Measurements from ENCODE around the gene CRYBB1. TPM values are rescaled to one million over a fixed set of nuclear protein-coding genes. Genes with fewer than 3 reads are reported as not detected.

Gene CRYBB1
- total and polyA plus RNA-seq, 2 donors (not counting 1 experiment from before 2014, with no cell fraction given): 0.18 TPM; not detected in 1

DNA sequence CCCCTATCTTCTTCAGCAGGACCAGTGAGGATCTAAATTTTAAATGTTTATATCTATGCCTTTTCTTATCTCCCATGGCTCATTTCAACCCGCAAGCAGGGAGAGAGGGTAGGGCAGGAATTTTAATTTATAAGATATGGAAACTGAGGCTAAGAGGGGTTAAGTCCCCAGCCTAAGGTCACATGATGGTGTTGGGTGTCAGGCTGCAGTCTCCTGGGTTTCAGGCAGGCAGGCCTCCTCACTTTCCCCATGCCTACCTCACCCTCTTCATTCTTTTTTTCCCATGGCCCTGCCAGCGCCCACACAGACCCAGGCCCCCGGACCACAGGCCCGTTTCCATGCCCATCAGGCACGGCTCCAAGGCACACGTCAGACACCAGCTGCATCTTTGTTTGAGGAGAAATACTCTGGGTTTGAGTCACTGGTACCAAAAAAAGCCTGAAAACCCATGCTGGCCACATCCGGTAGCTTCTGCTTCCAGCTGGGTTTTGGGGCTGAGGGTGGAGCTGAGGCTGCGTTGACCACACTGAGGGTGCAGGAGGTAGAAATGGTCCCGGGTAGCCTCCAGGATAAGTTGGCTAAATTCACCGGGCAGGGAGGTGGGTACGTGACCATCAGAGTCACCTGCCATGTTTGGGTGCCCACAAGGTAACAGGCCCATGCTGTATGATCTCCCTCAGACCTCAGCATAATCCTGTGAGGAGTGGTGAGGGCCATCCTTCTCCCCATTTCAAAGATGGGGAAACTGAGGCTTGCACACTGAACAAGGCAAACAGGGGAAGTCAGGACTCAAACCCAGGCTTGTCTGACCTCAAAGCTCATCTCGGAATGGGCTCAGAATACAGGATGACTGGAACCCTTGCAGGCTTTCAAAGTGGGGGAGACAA, 7.5 kb downstream of the CRYBB1 start:
- no peak overlapping the region for H3K4me3 Mint-ChIP-seq
- intact Hi-C loops (cut with micrococcal nuclease): no loop called here
- Histone ChIP-seq H3K4me1 (ENCODE audit: control insufficient read depth in 2 of 2, insufficient read depth in 2 of 2, low read length in 2 of 2) (peaks cover 13 to 24% of the 10 kb centered on the region in 2 donors), H4K20me1 (ENCODE audit: control insufficient read depth, insufficient read depth, low read length, poor library complexity, severe bottlenecking) (no peaks in the 10 kb centered on the region), H3K79me2 (ENCODE audit: control insufficient read depth, insufficient read depth, low read length) (no peaks in the 10 kb centered on the region), H3K4me2 (replicated peaks; ENCODE audit: low read depth, low read length, poor library complexity, severe bottlenecking) (peak overlapping the region; percentile 10), H3K36me3 (replicated peaks in 1 of 2; ENCODE audit: control extremely low read depth in 1 of 2, control insufficient read depth in 1 of 2, extremely low read depth in 1 of 2, insufficient read depth in 2 of 2, low read length in 1 of 2) (no peaks in the 10 kb centered on the region), H3K27ac (ENCODE audit: low read length in 2 of 2) (no peak overlapping the region), H3K9me3 (ENCODE audit: control extremely low read depth in 1 of 3, control insufficient read depth in 2 of 3, insufficient read depth in 1 of 3, low read length in 2 of 3) (no peaks in the 10 kb centered on the region), H2AFZ (ENCODE audit: insufficient read depth, low read depth, low read length, poor library complexity, severe bottlenecking) (peak overlapping the region; percentile 36), H3K9ac (ENCODE audit: low read length) (no peak overlapping the region), H3K4me3 (ENCODE audit: control extremely low read depth in 1 of 5, extremely low read depth in 1 of 5, insufficient read depth in 1 of 5, low read depth in 2 of 5, low read length in 4 of 5) (no peak overlapping the region), H3K27me3 (replicated peaks in 1 of 4; ENCODE audit: control extremely low read depth in 1 of 4, control insufficient read depth in 3 of 4, insufficient read depth in 4 of 4, low read length in 3 of 4) (peaks cover 0 to 3% (median 0%) of the 10 kb centered on the region in 4 experiments)
- DNase-seq (no peak), ATAC-seq (ENCODE audit: low read depth) (no peak)
- peaks cover 26% of the 10 kb centered on the region for H3K4me1 Mint-ChIP-seq
- WGBS (ENCODE audit: insufficient coverage): 68% methylated on average over 11 of the region's 12 CpGs
- ChIA-PET POLR2A (no interaction called here), CTCF (no interaction called here)
- H3K9me3 Mint-ChIP-seq (ENCODE audit: insufficient read depth): no peaks in the 10 kb centered on the region
- no peak for TF ChIP-seq EZH2 (IDR thresholded peaks at IDR 0.05; ENCODE audit: borderline replicate concordance, insufficient read depth, low read depth, low read length, poor library complexity, severe bottlenecking)
- no peak for TF ChIP-seq CTCF (IDR thresholded peaks at IDR 0.05)
- H3K27me3 Mint-ChIP-seq: peaks cover 6% of the 10 kb centered on the region
- peak overlapping the region; percentile 41 for H3K27ac Mint-ChIP-seq

- H3K4me3 ChIP-seq (ENCODE audit: control extremely low read depth in 1 of 5, extremely low read depth in 1 of 5, insufficient read depth in 1 of 5, low read depth in 2 of 5, low read length in 4 of 5): no peak overlapping the region
- POLR2A ChIA-PET: no interaction called here
- no peak for ATAC-seq (ENCODE audit: low read depth)
- Mint-ChIP-seq H3K27me3 (peaks cover 6% of the 10 kb centered on the region), H3K27ac (no peak overlapping the region), H3K4me1 (peaks cover 20% of the 10 kb centered on the region), H3K4me3 (no peak overlapping the region), H3K9me3 (ENCODE audit: insufficient read depth) (no peaks in the 10 kb centered on the region)
- DNase-seq: no peak
- no peak overlapping the region for H3K27ac ChIP-seq (ENCODE audit: low read length in 2 of 2)
- H3K4me1 ChIP-seq (ENCODE audit: control insufficient read depth in 2 of 2, insufficient read depth in 2 of 2, low read length in 2 of 2): peaks cover 7 to 14% of the 10 kb centered on the region in 2 donors
- H3K9me3 ChIP-seq (ENCODE audit: control extremely low read depth in 1 of 3, control insufficient read depth in 2 of 3, insufficient read depth in 1 of 3, low read length in 2 of 3): no peaks in the 10 kb centered on the region
- intact Hi-C loops (cut with micrococcal nuclease): no loop called here
- H4K20me1 ChIP-seq (ENCODE audit: control insufficient read depth, insufficient read depth, low read length, poor library complexity, severe bottlenecking): no peaks in the 10 kb centered on the region
- TF ChIP-seq CTCF (IDR thresholded peaks at IDR 0.05): no peak
- TF ChIP-seq EZH2 (IDR thresholded peaks at IDR 0.05; ENCODE audit: borderline replicate concordance, insufficient read depth, low read depth, low read length, poor library complexity, severe bottlenecking): no peak
- H3K9ac ChIP-seq (ENCODE audit: low read length): no peak overlapping the region
- H3K27me3 ChIP-seq (replicated peaks in 1 of 4; ENCODE audit: control extremely low read depth in 1 of 4, control insufficient read depth in 3 of 4, insufficient read depth in 4 of 4, low read length in 3 of 4): peaks cover 0 to 3% (median 0%) of the 10 kb centered on the region in 4 experiments
- no peak overlapping the region for H2AFZ ChIP-seq (ENCODE audit: insufficient read depth, low read depth, low read length, poor library complexity, severe bottlenecking)
- no peaks in the 10 kb centered on the region for H3K36me3 ChIP-seq (replicated peaks in 1 of 2; ENCODE audit: control extremely low read depth in 1 of 2, control insufficient read depth in 1 of 2, extremely low read depth in 1 of 2, insufficient read depth in 2 of 2, low read length in 1 of 2)
- 93% methylated on average over 2 of the region's 2 CpGs for whole genome bisulfite sequencing (ENCODE audit: insufficient coverage)
- H3K4me2 ChIP-seq (replicated peaks; ENCODE audit: low read depth, low read length, poor library complexity, severe bottlenecking): no peak overlapping the region
- CTCF ChIA-PET: no interaction called here
- no peaks in the 10 kb centered on the region for H3K79me2 ChIP-seq (ENCODE audit: control insufficient read depth, insufficient read depth, low read length)
These were observed 8.5 kb downstream of the CRYBB1 start for GRCh38 chr22:26609287-26609686.
